ENCODE data around the gene SLC17A2. TPM values are rescaled to one million over a fixed set of nuclear protein-coding genes. Genes with fewer than 3 reads are reported as not detected.

SLC17A2 gene
- not detected for total RNA-seq
- polyA plus RNA-seq = not detected

- H3K4me1 ChIP-seq (ENCODE audit: control insufficient read depth, insufficient read depth, low read length, poor library complexity, severe bottlenecking) = no peaks in the 10 kb centered on the region
- H3K4me3 ChIP-seq (ENCODE audit: low read depth, low read length) = no peak within 1 kb of the TSS
- H3K27me3 ChIP-seq (ENCODE audit: control insufficient read depth, insufficient read depth, low read length) = peaks cover 3% of the 10 kb centered on the region
- no peaks in the 10 kb centered on the region for H3K9me3 ChIP-seq (ENCODE audit: control insufficient read depth in 2 of 2, low read length in 2 of 2)
- Mint-ChIP-seq H3K27me3 (peaks cover 45% of the 10 kb centered on the region), H3K4me3 (no peak within 1 kb of the TSS), H3K9me3 (peaks cover 0 to 3% (median 0%) of the 10 kb centered on the region in 7 donors), H3K27ac (no peak within 1 kb of the TSS), H3K36me3 (no peaks in the 10 kb centered on the region), H3K4me1 (no peaks in the 10 kb centered on the region)
- ATAC-seq (ENCODE audit: low read depth in 2 of 2) (no peak), DNase-seq (no peak)
- H3K27ac ChIP-seq (ENCODE audit: insufficient read depth, low read length, poor library complexity, severe bottlenecking) = no peak within 1 kb of the TSS
- no peaks in the 10 kb centered on the region for H3K36me3 ChIP-seq (ENCODE audit: control insufficient read depth, insufficient read depth, low read length)
These were observed at the start of gene SLC17A2 for GRCh38 chr6:25930532-25931410. SLC17A2 (minus strand) TSS chr6:25930691; CDS start chr6:25925796, 4,895 bp downstream.

GRCh38 chr6:25975923-25976560 is 45.6 kb upstream of the SLC17A2 start:
- no peak overlapping the region for H3K4me3 Mint-ChIP-seq
- peaks cover 56% of the 10 kb centered on the region for H3K36me3 Mint-ChIP-seq
- H3K9me3 ChIP-seq (ENCODE audit: control insufficient read depth in 2 of 2, low read length in 2 of 2) = no peaks in the 10 kb centered on the region
- DNase-seq = no peak
- no peaks in the 10 kb centered on the region for H3K4me1 ChIP-seq (ENCODE audit: control insufficient read depth, insufficient read depth, low read length, poor library complexity, severe bottlenecking)
- H3K27ac Mint-ChIP-seq = peak overlapping the region in 2 of 3 donors; percentile 42 to 59
- H3K36me3 ChIP-seq (ENCODE audit: control insufficient read depth, insufficient read depth, low read length) = peaks cover 96% of the 10 kb centered on the region
- no peak overlapping the region for H3K4me3 ChIP-seq (ENCODE audit: low read depth, low read length)
- H3K27me3 Mint-ChIP-seq = peaks cover 4% of the 10 kb centered on the region
- ATAC-seq (ENCODE audit: low read depth in 2 of 2) = no peak
- H3K4me1 Mint-ChIP-seq = peaks cover 5 to 52% (median 28%) of the 10 kb centered on the region in 4 donors
- no peak overlapping the region for H3K27ac ChIP-seq (ENCODE audit: insufficient read depth, low read length, poor library complexity, severe bottlenecking)
- H3K9me3 Mint-ChIP-seq = no peaks in the 10 kb centered on the region
- no peaks in the 10 kb centered on the region for H3K27me3 ChIP-seq (ENCODE audit: control insufficient read depth, insufficient read depth, low read length)

- Mint-ChIP-seq H3K27me3 (peaks cover 4% of the 10 kb centered on the region), H3K4me3 (no peak overlapping the region), H3K4me1 (peaks cover 13 to 62% (median 37%) of the 10 kb centered on the region in 4 donors), H3K36me3 (peaks cover 66% of the 10 kb centered on the region), H3K27ac (peak overlapping the region in 1 of 3 donors; percentile 68), H3K9me3 (no peaks in the 10 kb centered on the region)
- DNase-seq = no peak
- H3K27me3 ChIP-seq (ENCODE audit: control insufficient read depth, insufficient read depth, low read length) = no peaks in the 10 kb centered on the region
- no peak overlapping the region for H3K4me3 ChIP-seq (ENCODE audit: low read depth, low read length)
- no peak overlapping the region for H3K27ac ChIP-seq (ENCODE audit: insufficient read depth, low read length, poor library complexity, severe bottlenecking)
- ATAC-seq (ENCODE audit: low read depth in 2 of 2) = no peak
- peaks cover 100% of the 10 kb centered on the region for H3K36me3 ChIP-seq (ENCODE audit: control insufficient read depth, insufficient read depth, low read length)
- H3K4me1 ChIP-seq (ENCODE audit: control insufficient read depth, insufficient read depth, low read length, poor library complexity, severe bottlenecking) = peaks cover 5% of the 10 kb centered on the region
- no peaks in the 10 kb centered on the region for H3K9me3 ChIP-seq (ENCODE audit: control insufficient read depth in 2 of 2, low read length in 2 of 2)
These were observed 43.5 kb upstream of the SLC17A2 start for GRCh38 chr6:25973923-25974555.

GRCh38 chr6:25972902-25973301 is 42.4 kb upstream of the SLC17A2 start:
- ATAC-seq (ENCODE audit: low read depth in 2 of 2) = no peak
- no peaks in the 10 kb centered on the region for H3K27me3 ChIP-seq (ENCODE audit: control insufficient read depth, insufficient read depth, low read length)
- H3K4me3 ChIP-seq (ENCODE audit: low read depth, low read length) = no peak overlapping the region
- H3K27ac ChIP-seq (ENCODE audit: insufficient read depth, low read length, poor library complexity, severe bottlenecking) = no peak overlapping the region
- peaks cover 4% of the 10 kb centered on the region for H3K27me3 Mint-ChIP-seq
- H3K9me3 ChIP-seq (ENCODE audit: control insufficient read depth in 2 of 2, low read length in 2 of 2) = no peaks in the 10 kb centered on the region
- peaks cover 73% of the 10 kb centered on the region for H3K36me3 Mint-ChIP-seq
- H3K36me3 ChIP-seq (ENCODE audit: control insufficient read depth, insufficient read depth, low read length) = peaks cover 100% of the 10 kb centered on the region
- H3K4me1 Mint-ChIP-seq = peaks cover 19 to 68% (median 47%) of the 10 kb centered on the region in 4 donors
- H3K4me3 Mint-ChIP-seq = no peak overlapping the region
- peaks cover 16% of the 10 kb centered on the region for H3K4me1 ChIP-seq (ENCODE audit: control insufficient read depth, insufficient read depth, low read length, poor library complexity, severe bottlenecking)
- DNase-seq = no peak
- no peaks in the 10 kb centered on the region for H3K9me3 Mint-ChIP-seq
- H3K27ac Mint-ChIP-seq = peak overlapping the region in 2 of 3 donors; percentile 51 to 68

- Mint-ChIP-seq H3K36me3 (peaks cover 72% of the 10 kb centered on the region), H3K4me1 (peaks cover 24 to 69% (median 51%) of the 10 kb centered on the region in 4 donors), H3K27ac (peak overlapping the region; percentile 8 to 86 (median 16)), H3K9me3 (no peaks in the 10 kb centered on the region), H3K27me3 (peaks cover 4% of the 10 kb centered on the region), H3K4me3 (no peak overlapping the region)
- peaks cover 24% of the 10 kb centered on the region for H3K4me1 ChIP-seq (ENCODE audit: control insufficient read depth, insufficient read depth, low read length, poor library complexity, severe bottlenecking)
- peaks cover 98% of the 10 kb centered on the region for H3K36me3 ChIP-seq (ENCODE audit: control insufficient read depth, insufficient read depth, low read length)
- no peak for ATAC-seq (ENCODE audit: low read depth in 2 of 2)
- no peaks in the 10 kb centered on the region for H3K9me3 ChIP-seq (ENCODE audit: control insufficient read depth in 2 of 2, low read length in 2 of 2)
- no peak overlapping the region for H3K4me3 ChIP-seq (ENCODE audit: low read depth, low read length)
- no peaks in the 10 kb centered on the region for H3K27me3 ChIP-seq (ENCODE audit: control insufficient read depth, insufficient read depth, low read length)
- no peak overlapping the region for H3K27ac ChIP-seq (ENCODE audit: insufficient read depth, low read length, poor library complexity, severe bottlenecking)
- DNase-seq = no peak
These were observed 41.6 kb upstream of the SLC17A2 start for GRCh38 chr6:25972128-25972527.

- Histone ChIP-seq H3K36me3 (ENCODE audit: control insufficient read depth, insufficient read depth, low read length) (peaks cover 98% of the 10 kb centered on the region), H3K27ac (ENCODE audit: insufficient read depth, low read length, poor library complexity, severe bottlenecking) (no peak overlapping the region), H3K9me3 (ENCODE audit: control insufficient read depth in 2 of 2, low read length in 2 of 2) (no peaks in the 10 kb centered on the region), H3K4me3 (ENCODE audit: low read depth, low read length) (no peak overlapping the region), H3K4me1 (ENCODE audit: control insufficient read depth, insufficient read depth, low read length, poor library complexity, severe bottlenecking) (peaks cover 32% of the 10 kb centered on the region), H3K27me3 (ENCODE audit: control insufficient read depth, insufficient read depth, low read length) (no peaks in the 10 kb centered on the region)
- ATAC-seq (ENCODE audit: low read depth in 2 of 2) (no peak), DNase-seq (no peak)
- Mint-ChIP-seq H3K9me3 (no peaks in the 10 kb centered on the region), H3K4me3 (peak overlapping the region in 2 of 4 donors; percentile 20 to 50), H3K27ac (peak overlapping the region in 2 of 3 donors; percentile 70 to 86), H3K27me3 (peaks cover 4% of the 10 kb centered on the region), H3K4me1 (peaks cover 33 to 69% (median 56%) of the 10 kb centered on the region in 4 donors), H3K36me3 (peaks cover 73% of the 10 kb centered on the region)
These were observed 40.8 kb upstream of the SLC17A2 start for GRCh38 chr6:25971187-25971821.

- no peak overlapping the region for H3K27ac ChIP-seq (ENCODE audit: insufficient read depth, low read length, poor library complexity, severe bottlenecking)
- peak overlapping the region; percentile 64 to 82 (median 78) for H3K4me3 Mint-ChIP-seq
These were observed 38.3 kb upstream of the SLC17A2 start for GRCh38 chr6:25968769-25969168.

More at GRCh38 chr6:25968769-25969168, 38.3 kb upstream of the SLC17A2 start:
- no peak for DNase-seq
- H3K27me3 Mint-ChIP-seq = no peaks in the 10 kb centered on the region
- peaks cover 29 to 85% (median 59%) of the 10 kb centered on the region in 4 donors for H3K4me1 Mint-ChIP-seq
- Histone ChIP-seq H3K9me3 (ENCODE audit: control insufficient read depth in 2 of 2, low read length in 2 of 2) (no peaks in the 10 kb centered on the region), H3K36me3 (ENCODE audit: control insufficient read depth, insufficient read depth, low read length) (peaks cover 85% of the 10 kb centered on the region), H3K27me3 (ENCODE audit: control insufficient read depth, insufficient read depth, low read length) (no peaks in the 10 kb centered on the region), H3K4me3 (ENCODE audit: low read depth, low read length) (peak overlapping the region; percentile 57), H3K4me1 (ENCODE audit: control insufficient read depth, insufficient read depth, low read length, poor library complexity, severe bottlenecking) (peaks cover 57% of the 10 kb centered on the region)
- no peaks in the 10 kb centered on the region for H3K9me3 Mint-ChIP-seq
- H3K27ac Mint-ChIP-seq = peak overlapping the region; percentile 2 to 78 (median 67)
- H3K36me3 Mint-ChIP-seq = peaks cover 69% of the 10 kb centered on the region
- no peak for ATAC-seq (ENCODE audit: low read depth in 2 of 2)

Measured in CD4-positive, CD25-positive, alpha-beta regulatory T cell (primary cell).